Endodermal cell (in vitro differentiated cells): ENCODE results near the gene SMAD3. TPM values are rescaled to one million over a fixed set of nuclear protein-coding genes. Genes with fewer than 3 reads are reported as not detected.
"Not testable (repeated sequence)": the region's sequence is repeated elsewhere in the genome, so short reads cannot be mapped to it uniquely, and the experiment has no call there.

Experiments
- DNase-seq: peaks from one replicate; pipeline ENCODE4 v3.0.0-alpha.2; 2017
- H3K27ac ChIP-seq: 2 replicates; pipeline ENCODE4 v1.5.1; 2013; ENCODE audit warnings: mild to moderate bottlenecking, low read depth, low read length, moderate library complexity
- H3K27me3 ChIP-seq: 2 replicates; pipeline ENCODE4 v1.6.1; 2013; ENCODE audit warnings: mild to moderate bottlenecking, low read length, moderate library complexity; ENCODE audit not compliant: insufficient read depth, control insufficient read depth, poor library complexity, severe bottlenecking
- H3K36me3 ChIP-seq: 2 replicates; pipeline ENCODE4 v1.7.0; 2013; ENCODE audit warnings: mild to moderate bottlenecking, low read length, moderate library complexity; ENCODE audit not compliant: control insufficient read depth, insufficient read depth
- H3K4me1 ChIP-seq: one replicate; pipeline ENCODE4 v1.7.0; 2013; ENCODE audit warnings: low read length; ENCODE audit not compliant: control insufficient read depth, insufficient read depth
- H3K4me3 ChIP-seq: 2 replicates; pipeline ENCODE4 v1.5.1; 2013; ENCODE audit warnings: mild to moderate bottlenecking, low read length, moderate library complexity
- H3K9ac ChIP-seq: 2 replicates; pipeline ENCODE4 v1.6.1; 2013; ENCODE audit warnings: mild to moderate bottlenecking, low read length, moderate library complexity; ENCODE audit not compliant: poor library complexity, severe bottlenecking; ENCODE audit errors: extremely low read depth
- H3K9me3 ChIP-seq: 2 replicates; pipeline ENCODE4 v1.6.1; 2013; ENCODE audit warnings: mild to moderate bottlenecking, low read length, moderate library complexity; ENCODE audit not compliant: control insufficient read depth
- H3K27ac Mint-ChIP-seq: 2 replicates; pipeline ENCODE4 v1.8.0; 2020; ENCODE audit warnings: mixed read lengths
- H3K27me3 Mint-ChIP-seq: 2 replicates; pipeline ENCODE4 v1.8.0; 2021; ENCODE audit warnings: mild to moderate bottlenecking, mixed read lengths; ENCODE audit not compliant: insufficient read depth
- H3K36me3 Mint-ChIP-seq: 2 replicates; pipeline ENCODE4 v1.8.0; 2020; ENCODE audit warnings: low read depth, mixed read lengths
- H3K4me1 Mint-ChIP-seq: 2 replicates; pipeline ENCODE4 v1.8.0; 2020; ENCODE audit warnings: mixed read lengths
- H3K4me3 Mint-ChIP-seq: 2 replicates; pipeline ENCODE4 v1.8.0; 2020; ENCODE audit warnings: mild to moderate bottlenecking, moderate library complexity, mixed read lengths
- H3K9me3 Mint-ChIP-seq: 2 replicates; pipeline ENCODE4 v1.8.0; 2020; ENCODE audit warnings: mild to moderate bottlenecking, mixed read lengths
- WGBS, 2 experiments: methylation state at CpG; one replicate each; pipeline versions ENCODE4 v1.1.5 to v1.1.7; 2013; ENCODE audit warnings: missing lambda C conversion rate in 2 of 2, mixed read lengths in 1 of 2; ENCODE audit not compliant: insufficient coverage in 1 of 2, insufficient read length in 1 of 2; 5-methylcytosine and 5-hydroxymethylcytosine counted together
- total RNA-seq, 2 donors: library from RNA; stranded (reverse); fragmentation: NEBNext Ultra II Directional in 1 of 2; extraction: Animal tissue kit (Norgen Biotek cat#: 25700) in 1 of 2; gene quantifications; 2 replicates in 1 of 2; 3 replicates in 1 of 2; pipeline ENCODE4 v1.2.1, GENCODE V29; 2021
- TF ChIP-seq, protein P1 (sequence below): fragments of 200-600 bp; sonication (generic); conservative IDR thresholded peaks from 2 replicates; pipeline ENCODE4 v1.5.0; 2021; ENCODE audit warnings: antibody characterized with exemption, mild to moderate bottlenecking

Gene SMAD3
- total RNA-seq, 2 donors from 2014 or later, result 7.8 to 9.6 TPM

GRCh38 chr15:67018441-67018840, 47.0 kb upstream of the SMAD3 start:
- DNase-seq, result no peak
- H3K4me3 Mint-ChIP-seq, result no peak overlapping the region
- Histone ChIP-seq H3K27me3 (no peaks in the 10 kb centered on the region), H3K4me1 (no peaks in the 10 kb centered on the region), H3K9ac (no peak overlapping the region), H3K27ac (no peak overlapping the region), H3K4me3 (no peak overlapping the region), H3K36me3 (no peaks in the 10 kb centered on the region), H3K9me3 (no peaks in the 10 kb centered on the region)
- TF ChIP-seq, protein P1, sequence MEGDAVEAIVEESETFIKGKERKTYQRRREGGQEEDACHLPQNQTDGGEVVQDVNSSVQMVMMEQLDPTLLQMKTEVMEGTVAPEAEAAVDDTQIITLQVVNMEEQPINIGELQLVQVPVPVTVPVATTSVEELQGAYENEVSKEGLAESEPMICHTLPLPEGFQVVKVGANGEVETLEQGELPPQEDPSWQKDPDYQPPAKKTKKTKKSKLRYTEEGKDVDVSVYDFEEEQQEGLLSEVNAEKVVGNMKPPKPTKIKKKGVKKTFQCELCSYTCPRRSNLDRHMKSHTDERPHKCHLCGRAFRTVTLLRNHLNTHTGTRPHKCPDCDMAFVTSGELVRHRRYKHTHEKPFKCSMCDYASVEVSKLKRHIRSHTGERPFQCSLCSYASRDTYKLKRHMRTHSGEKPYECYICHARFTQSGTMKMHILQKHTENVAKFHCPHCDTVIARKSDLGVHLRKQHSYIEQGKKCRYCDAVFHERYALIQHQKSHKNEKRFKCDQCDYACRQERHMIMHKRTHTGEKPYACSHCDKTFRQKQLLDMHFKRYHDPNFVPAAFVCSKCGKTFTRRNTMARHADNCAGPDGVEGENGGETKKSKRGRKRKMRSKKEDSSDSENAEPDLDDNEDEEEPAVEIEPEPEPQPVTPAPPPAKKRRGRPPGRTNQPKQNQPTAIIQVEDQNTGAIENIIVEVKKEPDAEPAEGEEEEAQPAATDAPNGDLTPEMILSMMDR, result no peak
- H3K27me3 Mint-ChIP-seq, result peaks cover 18% of the 10 kb centered on the region
- H3K27ac Mint-ChIP-seq, result no peak overlapping the region
- no peaks in the 10 kb centered on the region for H3K36me3 Mint-ChIP-seq
- peaks cover 9% of the 10 kb centered on the region for H3K4me1 Mint-ChIP-seq
- 89 to 92% methylated on average over 10 of the region's 10 CpGs for WGBS, 2 experiments
- H3K9me3 Mint-ChIP-seq, result no peaks in the 10 kb centered on the region

- no peaks in the 10 kb centered on the region for H3K4me1 ChIP-seq
- Mint-ChIP-seq H3K36me3 (no peaks in the 10 kb centered on the region), H3K27ac (no peak overlapping the region), H3K4me1 (peaks cover 4% of the 10 kb centered on the region), H3K4me3 (no peak overlapping the region), H3K27me3 (peaks cover 21% of the 10 kb centered on the region), H3K9me3 (no peaks in the 10 kb centered on the region)
- no peaks in the 10 kb centered on the region for H3K36me3 ChIP-seq
- DNase-seq, result no peak
- H3K27ac ChIP-seq, result no peak overlapping the region
- H3K9me3 ChIP-seq, result no peaks in the 10 kb centered on the region
- no peak overlapping the region for H3K9ac ChIP-seq
- H3K4me3 ChIP-seq, result no peak overlapping the region
- WGBS, 2 experiments, result 72 to 78% methylated on average over 5 of the region's 5 CpGs
- no peaks in the 10 kb centered on the region for H3K27me3 ChIP-seq
- TF ChIP-seq, protein P1, result no peak
Measured at GRCh38 chr15:67019069-67019468, 46.3 kb upstream of the SMAD3 start.

GRCh38 chr15:67019884-67020520, 45.4 kb upstream of the SMAD3 start:
- Mint-ChIP-seq H3K27me3 (peaks cover 21% of the 10 kb centered on the region), H3K36me3 (no peaks in the 10 kb centered on the region), H3K4me3 (no peak overlapping the region), H3K4me1 (peaks cover 2% of the 10 kb centered on the region), H3K9me3 (no peaks in the 10 kb centered on the region), H3K27ac (no peak overlapping the region)
- DNase-seq, result peak; percentile 35
- H3K27ac ChIP-seq, result no peak overlapping the region
- H3K9me3 ChIP-seq, result no peaks in the 10 kb centered on the region
- 74 to 88% methylated on average over 2 to 5 of the region's 5 CpGs for WGBS, 2 experiments
- no peak overlapping the region for H3K4me3 ChIP-seq
- H3K27me3 ChIP-seq, result no peaks in the 10 kb centered on the region
- no peak overlapping the region for H3K9ac ChIP-seq
- H3K36me3 ChIP-seq, result no peaks in the 10 kb centered on the region
- H3K4me1 ChIP-seq, result no peaks in the 10 kb centered on the region
- TF ChIP-seq, protein P1, result no peak

GRCh38 chr15:67020668-67021067, 44.7 kb upstream of the SMAD3 start:
- not testable (repeated sequence) for H3K27me3 ChIP-seq, H3K36me3 Mint-ChIP-seq, H3K36me3 ChIP-seq, H3K9me3 Mint-ChIP-seq, H3K4me1 ChIP-seq, H3K9me3 ChIP-seq, H3K9ac ChIP-seq, H3K4me3 Mint-ChIP-seq, DNase-seq, H3K4me3 ChIP-seq, H3K27ac Mint-ChIP-seq, H3K27ac ChIP-seq, H3K4me1 Mint-ChIP-seq
- H3K27me3 Mint-ChIP-seq, result peaks cover 23% of the 10 kb centered on the region
- WGBS, 2 experiments, result 88% methylated on average over 1 of the region's 2 CpGs; no CpG with 5 or more reads in 1 of the 2 experiments
